SU-DHL-6 (cell line): ENCODE results near the gene RASL11A.
A peak's percentile ranks its signal among the peaks of the same experiment; 100 is the strongest.

Experiments
- H2AFZ ChIP-seq: fragments of 200-600 bp; sonication (generic); 2 replicates; pipeline ENCODE4 v1.6.1; 2014; ENCODE audit warnings: low read depth, mild to moderate bottlenecking, moderate library complexity, mixed read lengths, antibody characterized with exemption, low read length; ENCODE audit not compliant: severe bottlenecking
- H3F3A ChIP-seq: fragments of 200-600 bp; shearing (Covaris generic); 2 replicates; pipeline ENCODE4 v1.6.0; 2016; ENCODE audit warnings: antibody characterized with exemption, mild to moderate bottlenecking; ENCODE audit not compliant: insufficient read depth
- H3K27ac ChIP-seq: fragments of 200-600 bp; sonication (generic); 2 replicates; pipeline ENCODE4 v1.5.1; 2016; ENCODE audit warnings: low read depth, mild to moderate bottlenecking, low read length, moderate library complexity, mixed read lengths
- H3K27me3 ChIP-seq: fragments of 200-600 bp; sonication (generic), shearing (Covaris generic); 2 replicates; pipeline ENCODE4 v1.6.0; 2014; ENCODE audit warnings: mild to moderate bottlenecking, low read length
- H3K36me3 ChIP-seq: fragments of 200-600 bp; sonication (generic); 2 replicates; pipeline ENCODE4 v1.6.1; 2014; ENCODE audit warnings: mild to moderate bottlenecking, low read length, mixed read lengths
- H3K4me2 ChIP-seq: fragments of 300-600, 200-600 bp; shearing (Covaris generic), sonication (generic); 2 replicates; pipeline ENCODE4 v1.6.0; 2014; ENCODE audit warnings: low read length, low read depth, mild to moderate bottlenecking; ENCODE audit not compliant: poor library complexity, severe bottlenecking
- H3K4me3 ChIP-seq: fragments of 200-600 bp; sonication (generic); 2 replicates; pipeline ENCODE4 v1.5.1; 2014; ENCODE audit warnings: antibody characterized with exemption, low read length, mild to moderate bottlenecking, mixed read lengths; ENCODE audit not compliant: insufficient read depth, poor library complexity, severe bottlenecking
- H3K79me2 ChIP-seq: fragments of 200-600 bp; sonication (generic); 2 replicates; pipeline ENCODE4 v1.6.1; 2014; ENCODE audit warnings: mild to moderate bottlenecking, low read length, moderate library complexity; ENCODE audit not compliant: insufficient read depth
- H3K9ac ChIP-seq: fragments of 200-600 bp; sonication (generic); 2 replicates; pipeline ENCODE4 v1.7.0; 2014; ENCODE audit warnings: mild to moderate bottlenecking, low read length
- H3K9me2 ChIP-seq: fragments of 200-600 bp; sonication (generic); replicated peaks from 2 replicates; pipeline ENCODE4 v1.6.1; 2014; ENCODE audit warnings: low read length; ENCODE audit not compliant: insufficient read depth
- H3K9me3 ChIP-seq: fragments of 200-600 bp; sonication (generic); 2 replicates; pipeline ENCODE4 v1.6.1; 2014; ENCODE audit warnings: low read length, mixed read lengths; ENCODE audit not compliant: insufficient read depth
- H4K20me1 ChIP-seq: fragments of 200-600 bp; sonication (generic); 2 replicates; pipeline ENCODE4 v1.6.1; 2014; ENCODE audit warnings: low read depth, mild to moderate bottlenecking, antibody characterized with exemption, low read length, moderate library complexity, mixed read lengths
- CTCF ChIP-seq: fragments of 200-600 bp; sonication (generic); IDR thresholded peaks from one replicate; pipeline ENCODE4 v1.5.1; 2017; ENCODE audit warnings: antibody characterized with exemption, mild to moderate bottlenecking, low read length, moderate library complexity; ENCODE audit not compliant: insufficient read depth, poor library complexity, severe bottlenecking
- EZH2phosphoT487 ChIP-seq: fragments of 200-600 bp; sonication (generic), shearing (Covaris generic); conservative IDR thresholded peaks from 2 replicates; pipeline ENCODE4 v1.6.1; 2018; ENCODE audit warnings: mild to moderate bottlenecking, antibody characterized with exemption, low read length, moderate library complexity, mixed read lengths

The RASL11A gene

GRCh38 chr13:27283906-27284493 lies 13.4 kb downstream of the RASL11A start:
- Histone ChIP-seq H4K20me1 (no peaks in the 10 kb centered on the region), H3K79me2 (no peaks in the 10 kb centered on the region), H3K27me3 (no peaks in the 10 kb centered on the region), H2AFZ (no peak overlapping the region), H3K27ac (no peak overlapping the region), H3K4me2 (no peak overlapping the region), H3K9me3 (no peaks in the 10 kb centered on the region), H3F3A (no peaks in the 10 kb centered on the region), H3K9me2 (no peaks in the 10 kb centered on the region), H3K4me3 (no peak overlapping the region), H3K36me3 (no peaks in the 10 kb centered on the region), H3K9ac (no peak overlapping the region)
- TF ChIP-seq CTCF (peak; percentile 51), EZH2phosphoT487 (no peak)

GRCh38 chr13:27288392-27288791 lies 17.8 kb downstream of the RASL11A start:
- H3K9ac ChIP-seq: no peak overlapping the region
- H2AFZ ChIP-seq: no peak overlapping the region
- no peaks in the 10 kb centered on the region for H3K9me3 ChIP-seq
- H3K27ac ChIP-seq: no peak overlapping the region
- H3K36me3 ChIP-seq: no peaks in the 10 kb centered on the region
- no peak overlapping the region for H3K4me3 ChIP-seq
- no peaks in the 10 kb centered on the region for H3K27me3 ChIP-seq
- H3F3A ChIP-seq: no peaks in the 10 kb centered on the region
- H3K4me2 ChIP-seq: no peak overlapping the region
- H4K20me1 ChIP-seq: no peaks in the 10 kb centered on the region
- no peaks in the 10 kb centered on the region for H3K9me2 ChIP-seq
- H3K79me2 ChIP-seq: no peaks in the 10 kb centered on the region
- TF ChIP-seq EZH2phosphoT487: no peak
- no peak for TF ChIP-seq CTCF

- H3K9me3 ChIP-seq: no peaks in the 10 kb centered on the region
- H3K9ac ChIP-seq: no peak overlapping the region
- no peaks in the 10 kb centered on the region for H3K79me2 ChIP-seq
- H3F3A ChIP-seq: no peaks in the 10 kb centered on the region
- H3K4me2 ChIP-seq: no peak overlapping the region
- no peaks in the 10 kb centered on the region for H4K20me1 ChIP-seq
- no peaks in the 10 kb centered on the region for H3K27me3 ChIP-seq
- no peaks in the 10 kb centered on the region for H3K9me2 ChIP-seq
- H3K36me3 ChIP-seq: no peaks in the 10 kb centered on the region
- no peak overlapping the region for H3K4me3 ChIP-seq
- no peak overlapping the region for H2AFZ ChIP-seq
- no peak overlapping the region for H3K27ac ChIP-seq
- TF ChIP-seq EZH2phosphoT487 (no peak), CTCF (no peak)
These were observed 18.5 kb downstream of the RASL11A start for GRCh38 chr13:27289011-27289665.
